ENCODE data around the gene MAP2K1.

GRCh38 chr15:66394915-66395314 is 8.2 kb downstream of the MAP2K1 start:
- TF ChIP-seq, protein P1, sequence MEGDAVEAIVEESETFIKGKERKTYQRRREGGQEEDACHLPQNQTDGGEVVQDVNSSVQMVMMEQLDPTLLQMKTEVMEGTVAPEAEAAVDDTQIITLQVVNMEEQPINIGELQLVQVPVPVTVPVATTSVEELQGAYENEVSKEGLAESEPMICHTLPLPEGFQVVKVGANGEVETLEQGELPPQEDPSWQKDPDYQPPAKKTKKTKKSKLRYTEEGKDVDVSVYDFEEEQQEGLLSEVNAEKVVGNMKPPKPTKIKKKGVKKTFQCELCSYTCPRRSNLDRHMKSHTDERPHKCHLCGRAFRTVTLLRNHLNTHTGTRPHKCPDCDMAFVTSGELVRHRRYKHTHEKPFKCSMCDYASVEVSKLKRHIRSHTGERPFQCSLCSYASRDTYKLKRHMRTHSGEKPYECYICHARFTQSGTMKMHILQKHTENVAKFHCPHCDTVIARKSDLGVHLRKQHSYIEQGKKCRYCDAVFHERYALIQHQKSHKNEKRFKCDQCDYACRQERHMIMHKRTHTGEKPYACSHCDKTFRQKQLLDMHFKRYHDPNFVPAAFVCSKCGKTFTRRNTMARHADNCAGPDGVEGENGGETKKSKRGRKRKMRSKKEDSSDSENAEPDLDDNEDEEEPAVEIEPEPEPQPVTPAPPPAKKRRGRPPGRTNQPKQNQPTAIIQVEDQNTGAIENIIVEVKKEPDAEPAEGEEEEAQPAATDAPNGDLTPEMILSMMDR (conservative IDR thresholded peaks at IDR 0.05; ENCODE audit: low read depth, low read length), result no peak
- TF ChIP-seq USF2 (IDR thresholded peaks at IDR 0.05; ENCODE audit: low read depth, low read length), result no peak
- TF ChIP-seq FOS (IDR thresholded peaks at IDR 0.05; ENCODE audit: low read depth, low read length), result no peak
- TF ChIP-seq POLR2A (IDR thresholded peaks at IDR 0.05; ENCODE audit: low read depth, low read length), result no peak
- TF ChIP-seq RAD21 (IDR thresholded peaks at IDR 0.05; ENCODE audit: low read length), result no peak
- TF ChIP-seq MAZ (IDR thresholded peaks at IDR 0.05; ENCODE audit: borderline replicate concordance, low read depth, low read length), result no peak
- no peak for TF ChIP-seq MXI1 (IDR thresholded peaks at IDR 0.05; ENCODE audit: borderline replicate concordance, low read depth, low read length)
- TF ChIP-seq, protein P2, sequence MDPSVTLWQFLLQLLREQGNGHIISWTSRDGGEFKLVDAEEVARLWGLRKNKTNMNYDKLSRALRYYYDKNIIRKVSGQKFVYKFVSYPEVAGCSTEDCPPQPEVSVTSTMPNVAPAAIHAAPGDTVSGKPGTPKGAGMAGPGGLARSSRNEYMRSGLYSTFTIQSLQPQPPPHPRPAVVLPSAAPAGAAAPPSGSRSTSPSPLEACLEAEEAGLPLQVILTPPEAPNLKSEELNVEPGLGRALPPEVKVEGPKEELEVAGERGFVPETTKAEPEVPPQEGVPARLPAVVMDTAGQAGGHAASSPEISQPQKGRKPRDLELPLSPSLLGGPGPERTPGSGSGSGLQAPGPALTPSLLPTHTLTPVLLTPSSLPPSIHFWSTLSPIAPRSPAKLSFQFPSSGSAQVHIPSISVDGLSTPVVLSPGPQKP (IDR thresholded peaks at IDR 0.05; ENCODE audit: borderline replicate concordance, low read depth, low read length), result no peak
- no peak for TF ChIP-seq MAFK (IDR thresholded peaks at IDR 0.05; ENCODE audit: low read depth, low read length)
- TF ChIP-seq SMC3 (IDR thresholded peaks at IDR 0.05; ENCODE audit: low read depth, low read length), result no peak
- no peak for TF ChIP-seq RCOR1 (IDR thresholded peaks at IDR 0.05; ENCODE audit: insufficient replicate concordance, low read length)
- TF ChIP-seq CHD1 (IDR thresholded peaks at IDR 0.05; ENCODE audit: low read depth, low read length), result no peak

Measured in IMR-90 (cell line).